Fibroblast of pulmonary artery (primary cell): ENCODE measurements around the gene OR56A4.

ENCODE experiments used
- DNase-seq: peaks from one replicate; pipeline ENCODE4 v3.0.0-alpha.2; 2010; ENCODE audit warnings: low read depth
- H3K4me3 ChIP-seq: replicated peaks from 2 replicates; pipeline ENCODE4 v1.5.1; 2011; ENCODE audit warnings: low read depth, mild to moderate bottlenecking, control low read depth, low read length, moderate library complexity
- CTCF ChIP-seq: IDR thresholded peaks from 2 replicates; pipeline ENCODE4 v1.5.1; 2011; ENCODE audit warnings: mild to moderate bottlenecking, control low read depth, low read length, inconsistent platforms; ENCODE audit errors: missing control alignments

Gene OR56A4

GRCh38 chr11:5992604-5993251, 14.0 kb downstream of the OR56A4 start:
- H3K4me3 ChIP-seq = no peak overlapping the region
- TF ChIP-seq CTCF = peak; percentile 59
- peak; percentile 30 for DNase-seq

GRCh38 chr11:5992150-5992549, 14.6 kb downstream of the OR56A4 start:
- no peak overlapping the region for H3K4me3 ChIP-seq
- DNase-seq = no peak
- TF ChIP-seq CTCF = no peak

- TF ChIP-seq CTCF = no peak
- no peak overlapping the region for H3K4me3 ChIP-seq
- no peak for DNase-seq
These were observed 17.5 kb downstream of the OR56A4 start for GRCh38 chr11:5989203-5989602.

GRCh38 chr11:5986885-5987284, 19.9 kb downstream of the OR56A4 start, which contains the start of gene OR52L1:
Gene OR52L1 (minus strand): TSS chr11:5986985. CDS start chr11:5986930, 55 bp downstream.
- no peak within 1 kb of the TSS for H3K4me3 ChIP-seq
- TF ChIP-seq CTCF = no peak
- DNase-seq = no peak

- no peak for DNase-seq
- TF ChIP-seq CTCF = no peak
- no peak overlapping the region for H3K4me3 ChIP-seq
These were observed 23.3 kb downstream of the OR56A4 start for GRCh38 chr11:5983443-5983842.

GRCh38 chr11:5973530-5973929, 33.2 kb downstream of the OR56A4 start:
- no peak for TF ChIP-seq CTCF
- no peak for DNase-seq
- H3K4me3 ChIP-seq = no peak overlapping the region

- no peak for DNase-seq
- H3K4me3 ChIP-seq = no peak within 1 kb of the TSS
- no peak for TF ChIP-seq CTCF
These were observed 38.4 kb downstream of the OR56A4 start, which contains the start of gene OR56A5 for GRCh38 chr11:5968394-5968793. Gene OR56A5 (minus strand): TSS chr11:5968494. CDS start chr11:5968494, 0 bp downstream.
